Epithelial cell of esophagus (primary cell): ENCODE data around the gene ZNF639.
A peak's percentile ranks its signal among the peaks of the same experiment; 100 is the strongest.
"Not testable (repeated sequence)": the region's sequence is repeated elsewhere in the genome, so short reads cannot be mapped to it uniquely, and the experiment has no call there.

Experiments used
- DNase-seq: peaks from one replicate; pipeline ENCODE4 v3.0.0; 2010; ENCODE audit warnings: low read depth
- H3K4me3 ChIP-seq: 2 replicates; pipeline ENCODE4 v1.5.1; 2011; ENCODE audit warnings: mild to moderate bottlenecking, low read length, control low read depth
- TF ChIP-seq, protein P1 (sequence below): IDR thresholded peaks from 2 replicates; pipeline ENCODE4 v1.5.1; 2011; ENCODE audit warnings: low read depth, mild to moderate bottlenecking, low read length, control low read depth, inconsistent platforms; ENCODE audit not compliant: insufficient read depth; ENCODE audit errors: missing control alignments

Gene ZNF639, protein sequence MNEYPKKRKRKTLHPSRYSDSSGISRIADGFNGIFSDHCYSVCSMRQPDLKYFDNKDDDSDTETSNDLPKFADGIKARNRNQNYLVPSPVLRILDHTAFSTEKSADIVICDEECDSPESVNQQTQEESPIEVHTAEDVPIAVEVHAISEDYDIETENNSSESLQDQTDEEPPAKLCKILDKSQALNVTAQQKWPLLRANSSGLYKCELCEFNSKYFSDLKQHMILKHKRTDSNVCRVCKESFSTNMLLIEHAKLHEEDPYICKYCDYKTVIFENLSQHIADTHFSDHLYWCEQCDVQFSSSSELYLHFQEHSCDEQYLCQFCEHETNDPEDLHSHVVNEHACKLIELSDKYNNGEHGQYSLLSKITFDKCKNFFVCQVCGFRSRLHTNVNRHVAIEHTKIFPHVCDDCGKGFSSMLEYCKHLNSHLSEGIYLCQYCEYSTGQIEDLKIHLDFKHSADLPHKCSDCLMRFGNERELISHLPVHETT

GRCh38 chr3:179322286-179323196 is at the start of gene ZNF639:
ZNF639 (plus strand) TSS chr3:179323031; CDS start chr3:179328294, 5,263 bp downstream.
- TF ChIP-seq, protein P1, sequence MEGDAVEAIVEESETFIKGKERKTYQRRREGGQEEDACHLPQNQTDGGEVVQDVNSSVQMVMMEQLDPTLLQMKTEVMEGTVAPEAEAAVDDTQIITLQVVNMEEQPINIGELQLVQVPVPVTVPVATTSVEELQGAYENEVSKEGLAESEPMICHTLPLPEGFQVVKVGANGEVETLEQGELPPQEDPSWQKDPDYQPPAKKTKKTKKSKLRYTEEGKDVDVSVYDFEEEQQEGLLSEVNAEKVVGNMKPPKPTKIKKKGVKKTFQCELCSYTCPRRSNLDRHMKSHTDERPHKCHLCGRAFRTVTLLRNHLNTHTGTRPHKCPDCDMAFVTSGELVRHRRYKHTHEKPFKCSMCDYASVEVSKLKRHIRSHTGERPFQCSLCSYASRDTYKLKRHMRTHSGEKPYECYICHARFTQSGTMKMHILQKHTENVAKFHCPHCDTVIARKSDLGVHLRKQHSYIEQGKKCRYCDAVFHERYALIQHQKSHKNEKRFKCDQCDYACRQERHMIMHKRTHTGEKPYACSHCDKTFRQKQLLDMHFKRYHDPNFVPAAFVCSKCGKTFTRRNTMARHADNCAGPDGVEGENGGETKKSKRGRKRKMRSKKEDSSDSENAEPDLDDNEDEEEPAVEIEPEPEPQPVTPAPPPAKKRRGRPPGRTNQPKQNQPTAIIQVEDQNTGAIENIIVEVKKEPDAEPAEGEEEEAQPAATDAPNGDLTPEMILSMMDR, result peak; percentile 39
- peak; percentile 68 for DNase-seq
- H3K4me3 ChIP-seq, result peak within 1 kb of the TSS; percentile 80

- H3K4me3 ChIP-seq, DNase-seq: not testable (repeated sequence)
Measured at GRCh38 chr3:179274434-179274833, 48.4 kb upstream of the ZNF639 start.

GRCh38 chr3:179276001-179276400 is 46.8 kb upstream of the ZNF639 start:
- no peak overlapping the region for H3K4me3 ChIP-seq
- no peak for DNase-seq
- TF ChIP-seq, protein P1, result no peak

- DNase-seq, result no peak
- TF ChIP-seq, protein P1, result no peak
- no peak overlapping the region for H3K4me3 ChIP-seq
Measured at GRCh38 chr3:179276743-179277142, 46.1 kb upstream of the ZNF639 start.

GRCh38 chr3:179278151-179278550 is 44.7 kb upstream of the ZNF639 start:
- H3K4me3 ChIP-seq, result no peak overlapping the region
- DNase-seq, result no peak
- TF ChIP-seq, protein P1, result no peak

- TF ChIP-seq, protein P1, result no peak
- DNase-seq, result no peak
- no peak overlapping the region for H3K4me3 ChIP-seq
Measured at GRCh38 chr3:179278932-179279693, 43.7 kb upstream of the ZNF639 start.

DNA sequence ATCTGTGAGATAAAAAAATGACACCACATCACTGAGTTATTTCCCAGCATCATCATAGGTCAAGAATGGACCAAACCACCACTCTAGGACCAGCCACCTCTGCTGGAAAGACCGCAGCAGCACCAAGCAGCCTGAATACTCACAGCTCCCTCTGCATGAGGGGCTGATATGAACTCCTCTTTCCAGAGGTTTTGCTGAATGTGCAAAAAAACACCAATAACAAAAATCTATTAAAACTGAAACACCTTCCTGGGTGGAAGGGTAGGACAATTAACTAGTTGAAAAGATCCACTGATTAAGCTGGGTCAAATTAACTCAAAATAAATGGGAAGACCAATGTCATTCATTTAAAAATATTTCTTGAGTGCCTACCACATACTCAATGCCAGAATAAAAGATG is 43.0 kb upstream of the ZNF639 start:
- no peak for DNase-seq
- no peak overlapping the region for H3K4me3 ChIP-seq
- TF ChIP-seq, protein P1, result no peak
